Left cardiac atrium (tissue), 2 donors: ENCODE results near the gene KATNBL1. TPM values are rescaled to one million over a fixed set of nuclear protein-coding genes. Genes with fewer than 3 reads are reported as not detected.

ENCODE experiments used
- total RNA-seq, 2 donors: library from RNA; stranded (reverse); fragmentation: NEBNext Ultra II Directional; extraction: Animal tissue kit (Norgen Biotek cat#: 25700); gene quantifications; one replicate each; pipeline ENCODE4 v1.2.1, GENCODE V29; 2021
- donor health status: DM: no; HTN: yes; CAD: no; lungs with severe emphysema.
- donor health status: DM: yes; HTN: yes; CAD: no.

KATNBL1 gene
- total RNA-seq, 2 donors from 2014 or later: 18.9 to 24.8 TPM

Other genes with a start within 250 kb of the KATNBL1 start
- not detected for gene CHRM5, start 241.6 kb downstream of the KATNBL1 start, total RNA-seq
- gene AVEN, start 170.9 kb downstream of the KATNBL1 start, total RNA-seq: 10 to 100 TPM; 16.5 to 16.7 TPM
- gene EMC7, start 108.2 kb downstream of the KATNBL1 start, total RNA-seq: 10 to 100 TPM; 63.9 to 88.7 TPM
- 1 to 10 TPM; 1.9 to 2.2 TPM for gene PGBD4, start 108.0 kb downstream of the KATNBL1 start, total RNA-seq
- gene EMC4, start 14.9 kb upstream of the KATNBL1 start, total RNA-seq: 10 to 100 TPM; 76.1 to 83.5 TPM
- gene SLC12A6, start 127.7 kb upstream of the KATNBL1 start, total RNA-seq: 10 to 100 TPM; 16.0 to 19.6 TPM
- 100 to 1,000 TPM; 109 to 117 TPM for gene NOP10, start 133.0 kb upstream of the KATNBL1 start, total RNA-seq
- gene NUTM1, start 133.2 kb upstream of the KATNBL1 start, total RNA-seq: not detected
- 10 to 100 TPM; 31.3 to 43.7 TPM for gene LPCAT4, start 157.1 kb upstream of the KATNBL1 start, total RNA-seq
- gene GOLGA8A, start 227.7 kb upstream of the KATNBL1 start, total RNA-seq: 10 to 100 TPM; 21.8 to 23.2 TPM